Uterus (tissue), 2 donors: ENCODE results near the gene PEPD.

Experiments
- POLR2A ChIP-seq, 2 donors: fragments of 450-650 bp; IDR thresholded peaks; one replicate each; pipeline ENCODE4 v1.6.1; 2016; ENCODE audit warnings: antibody characterized with exemption in 2 of 2, mild to moderate bottlenecking in 1 of 2, moderate library complexity in 1 of 2
- TF ChIP-seq, protein P1 (sequence below), 4 experiments: fragments of 200-600 bp in 2 of 4; fragments of 450-650 bp in 2 of 4; sonication (generic) in 2 of 4; IDR thresholded peaks; one replicate each; pipeline ENCODE4 v1.5.1; 2016 to 2019; ENCODE audit warnings: antibody characterized with exemption in 4 of 4, mild to moderate bottlenecking in 2 of 4, moderate library complexity in 1 of 4

DNA sequence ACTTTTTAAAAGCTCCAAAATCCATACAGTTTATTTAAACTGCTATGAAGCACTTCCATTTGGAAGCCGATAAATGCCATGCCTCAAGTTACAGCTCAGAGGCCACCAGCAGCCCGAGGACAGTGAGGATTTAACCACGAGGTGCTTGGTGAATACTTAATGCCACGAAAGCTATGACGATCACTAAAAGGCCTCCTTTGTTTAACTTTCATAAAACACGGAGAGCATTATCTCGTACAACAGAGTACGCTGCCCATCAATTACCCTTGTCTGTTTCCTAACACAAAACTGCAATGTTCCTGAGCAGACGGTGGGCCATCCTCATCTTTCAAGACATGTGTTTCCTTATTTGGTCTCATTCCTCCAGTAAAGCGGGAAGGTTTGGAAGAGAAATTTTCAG is 58.4 kb downstream of the PEPD start:
- TF ChIP-seq, protein P1, sequence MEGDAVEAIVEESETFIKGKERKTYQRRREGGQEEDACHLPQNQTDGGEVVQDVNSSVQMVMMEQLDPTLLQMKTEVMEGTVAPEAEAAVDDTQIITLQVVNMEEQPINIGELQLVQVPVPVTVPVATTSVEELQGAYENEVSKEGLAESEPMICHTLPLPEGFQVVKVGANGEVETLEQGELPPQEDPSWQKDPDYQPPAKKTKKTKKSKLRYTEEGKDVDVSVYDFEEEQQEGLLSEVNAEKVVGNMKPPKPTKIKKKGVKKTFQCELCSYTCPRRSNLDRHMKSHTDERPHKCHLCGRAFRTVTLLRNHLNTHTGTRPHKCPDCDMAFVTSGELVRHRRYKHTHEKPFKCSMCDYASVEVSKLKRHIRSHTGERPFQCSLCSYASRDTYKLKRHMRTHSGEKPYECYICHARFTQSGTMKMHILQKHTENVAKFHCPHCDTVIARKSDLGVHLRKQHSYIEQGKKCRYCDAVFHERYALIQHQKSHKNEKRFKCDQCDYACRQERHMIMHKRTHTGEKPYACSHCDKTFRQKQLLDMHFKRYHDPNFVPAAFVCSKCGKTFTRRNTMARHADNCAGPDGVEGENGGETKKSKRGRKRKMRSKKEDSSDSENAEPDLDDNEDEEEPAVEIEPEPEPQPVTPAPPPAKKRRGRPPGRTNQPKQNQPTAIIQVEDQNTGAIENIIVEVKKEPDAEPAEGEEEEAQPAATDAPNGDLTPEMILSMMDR (IDR thresholded peaks at IDR 0.05): no peak
- no peak for TF ChIP-seq POLR2A (IDR thresholded peaks at IDR 0.05)
